ENCODE data around the gene DCST2. TPM values are rescaled to one million over a fixed set of nuclear protein-coding genes. Genes with fewer than 3 reads are reported as not detected.

DCST2 gene
- total and polyA plus RNA-seq, 10 of the 15 experiments (the other 5 are each of a cell fraction or from before 2014, with no cell fraction given) = 0.33 to 0.41 (median 0.36) TPM; not detected in 7

DNA sequence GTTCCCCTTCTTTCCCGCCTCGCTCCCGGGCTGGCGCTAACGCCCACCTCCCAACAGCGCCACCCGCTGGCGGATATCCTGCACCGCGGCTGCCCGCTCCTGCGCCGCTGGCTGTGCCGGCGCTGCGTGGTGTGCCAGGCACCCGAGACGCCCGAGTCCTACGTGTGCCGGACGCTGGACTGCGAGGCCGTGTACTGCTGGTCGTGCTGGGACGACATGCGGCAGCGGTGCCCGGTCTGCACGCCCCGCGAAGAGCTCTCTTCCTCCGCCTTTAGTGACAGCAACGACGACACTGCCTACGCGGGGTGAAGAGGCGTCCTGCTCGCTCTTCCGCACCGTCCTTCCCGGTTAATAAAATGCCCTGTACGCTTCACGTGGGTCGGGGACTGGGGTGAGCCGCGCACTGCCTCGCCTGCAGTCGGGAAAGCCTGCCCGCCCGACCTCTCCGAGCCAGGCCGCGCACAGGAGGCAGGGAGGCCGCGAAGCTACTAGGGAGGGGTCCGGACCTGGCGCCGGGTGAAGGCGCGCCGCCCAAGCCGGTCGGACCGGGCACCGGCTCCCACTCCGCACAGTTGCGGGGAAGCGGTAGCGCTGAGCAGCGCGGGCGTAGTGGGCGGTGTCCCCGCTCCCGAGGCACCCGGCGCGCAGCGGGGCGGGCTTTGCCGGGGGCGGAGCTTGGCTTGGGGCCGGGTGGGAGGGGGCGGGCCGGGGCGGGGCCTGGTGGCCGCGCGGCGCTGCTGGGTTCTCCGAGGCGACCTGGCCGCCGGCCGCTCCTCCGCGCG is 17.2 kb upstream of the DCST2 start, which contains the start of gene ADAM15 (continued):
- TF ChIP-seq BMI1 (IDR thresholded peaks at IDR 0.05; ENCODE audit: borderline replicate concordance) = no peak
- no peak for TF ChIP-seq JUNB (IDR thresholded peaks at IDR 0.05)
- TF ChIP-seq, protein P1, sequence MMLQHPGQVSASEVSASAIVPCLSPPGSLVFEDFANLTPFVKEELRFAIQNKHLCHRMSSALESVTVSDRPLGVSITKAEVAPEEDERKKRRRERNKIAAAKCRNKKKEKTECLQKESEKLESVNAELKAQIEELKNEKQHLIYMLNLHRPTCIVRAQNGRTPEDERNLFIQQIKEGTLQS (IDR thresholded peaks at IDR 0.05; ENCODE audit: borderline replicate concordance, extremely low read depth, low read depth, low read length) = no peak
- TF ChIP-seq HDGF (IDR thresholded peaks at IDR 0.05) = peak; percentile 56; the same call in 1 of the 2 replicates
- TF ChIP-seq, protein P2, sequence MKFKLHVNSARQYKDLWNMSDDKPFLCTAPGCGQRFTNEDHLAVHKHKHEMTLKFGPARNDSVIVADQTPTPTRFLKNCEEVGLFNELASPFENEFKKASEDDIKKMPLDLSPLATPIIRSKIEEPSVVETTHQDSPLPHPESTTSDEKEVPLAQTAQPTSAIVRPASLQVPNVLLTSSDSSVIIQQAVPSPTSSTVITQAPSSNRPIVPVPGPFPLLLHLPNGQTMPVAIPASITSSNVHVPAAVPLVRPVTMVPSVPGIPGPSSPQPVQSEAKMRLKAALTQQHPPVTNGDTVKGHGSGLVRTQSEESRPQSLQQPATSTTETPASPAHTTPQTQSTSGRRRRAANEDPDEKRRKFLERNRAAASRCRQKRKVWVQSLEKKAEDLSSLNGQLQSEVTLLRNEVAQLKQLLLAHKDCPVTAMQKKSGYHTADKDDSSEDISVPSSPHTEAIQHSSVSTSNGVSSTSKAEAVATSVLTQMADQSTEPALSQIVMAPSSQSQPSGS (IDR thresholded peaks at IDR 0.05; ENCODE audit: low read length) = no peak
- TF ChIP-seq, protein P3, sequence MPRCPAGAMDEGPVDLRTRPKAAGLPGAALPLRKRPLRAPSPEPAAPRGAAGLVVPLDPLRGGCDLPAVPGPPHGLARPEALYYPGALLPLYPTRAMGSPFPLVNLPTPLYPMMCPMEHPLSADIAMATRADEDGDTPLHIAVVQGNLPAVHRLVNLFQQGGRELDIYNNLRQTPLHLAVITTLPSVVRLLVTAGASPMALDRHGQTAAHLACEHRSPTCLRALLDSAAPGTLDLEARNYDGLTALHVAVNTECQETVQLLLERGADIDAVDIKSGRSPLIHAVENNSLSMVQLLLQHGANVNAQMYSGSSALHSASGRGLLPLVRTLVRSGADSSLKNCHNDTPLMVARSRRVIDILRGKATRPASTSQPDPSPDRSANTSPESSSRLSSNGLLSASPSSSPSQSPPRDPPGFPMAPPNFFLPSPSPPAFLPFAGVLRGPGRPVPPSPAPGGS (IDR thresholded peaks at IDR 0.05; ENCODE audit: borderline replicate concordance, insufficient read depth, low read depth, low read length, poor library complexity, severe bottlenecking) = no peak
- peak; percentile 79 to 85; a peak in 3 of 4 replicates for TF ChIP-seq IKZF2 (IDR thresholded peaks at IDR 0.05)
- TF ChIP-seq, protein P4, sequence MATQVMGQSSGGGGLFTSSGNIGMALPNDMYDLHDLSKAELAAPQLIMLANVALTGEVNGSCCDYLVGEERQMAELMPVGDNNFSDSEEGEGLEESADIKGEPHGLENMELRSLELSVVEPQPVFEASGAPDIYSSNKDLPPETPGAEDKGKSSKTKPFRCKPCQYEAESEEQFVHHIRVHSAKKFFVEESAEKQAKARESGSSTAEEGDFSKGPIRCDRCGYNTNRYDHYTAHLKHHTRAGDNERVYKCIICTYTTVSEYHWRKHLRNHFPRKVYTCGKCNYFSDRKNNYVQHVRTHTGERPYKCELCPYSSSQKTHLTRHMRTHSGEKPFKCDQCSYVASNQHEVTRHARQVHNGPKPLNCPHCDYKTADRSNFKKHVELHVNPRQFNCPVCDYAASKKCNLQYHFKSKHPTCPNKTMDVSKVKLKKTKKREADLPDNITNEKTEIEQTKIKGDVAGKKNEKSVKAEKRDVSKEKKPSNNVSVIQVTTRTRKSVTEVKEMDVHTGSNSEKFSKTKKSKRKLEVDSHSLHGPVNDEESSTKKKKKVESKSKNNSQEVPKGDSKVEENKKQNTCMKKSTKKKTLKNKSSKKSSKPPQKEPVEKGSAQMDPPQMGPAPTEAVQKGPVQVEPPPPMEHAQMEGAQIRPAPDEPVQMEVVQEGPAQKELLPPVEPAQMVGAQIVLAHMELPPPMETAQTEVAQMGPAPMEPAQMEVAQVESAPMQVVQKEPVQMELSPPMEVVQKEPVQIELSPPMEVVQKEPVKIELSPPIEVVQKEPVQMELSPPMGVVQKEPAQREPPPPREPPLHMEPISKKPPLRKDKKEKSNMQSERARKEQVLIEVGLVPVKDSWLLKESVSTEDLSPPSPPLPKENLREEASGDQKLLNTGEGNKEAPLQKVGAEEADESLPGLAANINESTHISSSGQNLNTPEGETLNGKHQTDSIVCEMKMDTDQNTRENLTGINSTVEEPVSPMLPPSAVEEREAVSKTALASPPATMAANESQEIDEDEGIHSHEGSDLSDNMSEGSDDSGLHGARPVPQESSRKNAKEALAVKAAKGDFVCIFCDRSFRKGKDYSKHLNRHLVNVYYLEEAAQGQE (IDR thresholded peaks at IDR 0.05; ENCODE audit: low read depth, low read length) = no peak
- 0 out of 2 replicates have a peak, but pooled peaks have one; percentile 7 for TF ChIP-seq CHD2 (IDR thresholded peaks at IDR 0.05; ENCODE audit: borderline replicate concordance, low read depth, low read length)
- TF ChIP-seq SRF (IDR thresholded peaks at IDR 0.05; ENCODE audit: low read depth in 2 of 2, low read length in 2 of 2) = no peak
- TF ChIP-seq RUNX3 (IDR thresholded peaks at IDR 0.05; ENCODE audit: low read length) = no peak
- no peak for TF ChIP-seq RELA (IDR thresholded peaks at IDR 0.05; ENCODE audit: borderline replicate concordance, partially characterized antibody)
- no peak for TF ChIP-seq FOS (IDR thresholded peaks at IDR 0.05; ENCODE audit: borderline replicate concordance, extremely low read depth, insufficient read length)
- no peak for TF ChIP-seq KAT2A (conservative IDR thresholded peaks at IDR 0.05; ENCODE audit: control insufficient read depth, low read depth, low read length)
- TF ChIP-seq, protein P5, sequence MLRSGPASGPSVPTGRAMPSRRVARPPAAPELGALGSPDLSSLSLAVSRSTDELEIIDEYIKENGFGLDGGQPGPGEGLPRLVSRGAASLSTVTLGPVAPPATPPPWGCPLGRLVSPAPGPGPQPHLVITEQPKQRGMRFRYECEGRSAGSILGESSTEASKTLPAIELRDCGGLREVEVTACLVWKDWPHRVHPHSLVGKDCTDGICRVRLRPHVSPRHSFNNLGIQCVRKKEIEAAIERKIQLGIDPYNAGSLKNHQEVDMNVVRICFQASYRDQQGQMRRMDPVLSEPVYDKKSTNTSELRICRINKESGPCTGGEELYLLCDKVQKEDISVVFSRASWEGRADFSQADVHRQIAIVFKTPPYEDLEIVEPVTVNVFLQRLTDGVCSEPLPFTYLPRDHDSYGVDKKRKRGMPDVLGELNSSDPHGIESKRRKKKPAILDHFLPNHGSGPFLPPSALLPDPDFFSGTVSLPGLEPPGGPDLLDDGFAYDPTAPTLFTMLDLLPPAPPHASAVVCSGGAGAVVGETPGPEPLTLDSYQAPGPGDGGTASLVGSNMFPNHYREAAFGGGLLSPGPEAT (IDR thresholded peaks at IDR 0.05; ENCODE audit: low read depth) = 0 out of 2 replicates have a peak, but pooled peaks have one; percentile 40
- TF ChIP-seq, protein P6, sequence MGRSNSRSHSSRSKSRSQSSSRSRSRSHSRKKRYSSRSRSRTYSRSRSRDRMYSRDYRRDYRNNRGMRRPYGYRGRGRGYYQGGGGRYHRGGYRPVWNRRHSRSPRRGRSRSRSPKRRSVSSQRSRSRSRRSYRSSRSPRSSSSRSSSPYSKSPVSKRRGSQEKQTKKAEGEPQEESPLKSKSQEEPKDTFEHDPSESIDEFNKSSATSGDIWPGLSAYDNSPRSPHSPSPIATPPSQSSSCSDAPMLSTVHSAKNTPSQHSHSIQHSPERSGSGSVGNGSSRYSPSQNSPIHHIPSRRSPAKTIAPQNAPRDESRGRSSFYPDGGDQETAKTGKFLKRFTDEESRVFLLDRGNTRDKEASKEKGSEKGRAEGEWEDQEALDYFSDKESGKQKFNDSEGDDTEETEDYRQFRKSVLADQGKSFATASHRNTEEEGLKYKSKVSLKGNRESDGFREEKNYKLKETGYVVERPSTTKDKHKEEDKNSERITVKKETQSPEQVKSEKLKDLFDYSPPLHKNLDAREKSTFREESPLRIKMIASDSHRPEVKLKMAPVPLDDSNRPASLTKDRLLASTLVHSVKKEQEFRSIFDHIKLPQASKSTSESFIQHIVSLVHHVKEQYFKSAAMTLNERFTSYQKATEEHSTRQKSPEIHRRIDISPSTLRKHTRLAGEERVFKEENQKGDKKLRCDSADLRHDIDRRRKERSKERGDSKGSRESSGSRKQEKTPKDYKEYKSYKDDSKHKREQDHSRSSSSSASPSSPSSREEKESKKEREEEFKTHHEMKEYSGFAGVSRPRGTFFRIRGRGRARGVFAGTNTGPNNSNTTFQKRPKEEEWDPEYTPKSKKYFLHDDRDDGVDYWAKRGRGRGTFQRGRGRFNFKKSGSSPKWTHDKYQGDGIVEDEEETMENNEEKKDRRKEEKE (IDR thresholded peaks at IDR 0.05) = no peak
- TF ChIP-seq SREBF1 (IDR thresholded peaks at IDR 0.05; ENCODE audit: low read length) = no peak
